HepG2 (cell line): ENCODE data around the gene RREB1. TPM values are rescaled to one million over a fixed set of nuclear protein-coding genes. Genes with fewer than 3 reads are reported as not detected.

ENCODE experiments used
- ARNT2 ChIP-seq: sonication (generic); formaldehyde crosslinking; IDR thresholded peaks from 2 replicates; pipeline ENCODE4 v1.8.0; 2022; ENCODE audit warnings: mild to moderate bottlenecking, low read depth, missing genetic modification reagents, moderate library complexity
- BRF2 ChIP-seq: sonication (generic); formaldehyde crosslinking; IDR thresholded peaks from 2 replicates; pipeline ENCODE4 v1.8.1; 2022; ENCODE audit warnings: mild to moderate bottlenecking, missing genetic modification reagents
- LBX2 ChIP-seq: sonication (generic); formaldehyde crosslinking; IDR thresholded peaks from 2 replicates; pipeline ENCODE4 v1.5.0; 2020; ENCODE audit warnings: missing genetic modification reagents, mild to moderate bottlenecking, borderline replicate concordance
- RXRB ChIP-seq: IDR thresholded peaks from 2 replicates; pipeline ENCODE4 v1.6.1; 2016; ENCODE audit warnings: borderline replicate concordance, missing genetic modification reagents, missing compliant biosample characterization
- TEAD3 ChIP-seq: optimal IDR thresholded peaks from 2 replicates; pipeline ENCODE3; 2016; ENCODE audit warnings: borderline replicate concordance
- ZBTB38 ChIP-seq: sonication (generic); formaldehyde crosslinking; IDR thresholded peaks from 2 replicates; pipeline ENCODE4 v1.5.1; 2020; ENCODE audit warnings: mild to moderate bottlenecking, missing genetic modification reagents
- ZEB1 ChIP-seq: IDR thresholded peaks from 2 replicates; pipeline ENCODE4 v1.6.1; 2012; ENCODE audit warnings: mild to moderate bottlenecking, low read depth, inconsistent platforms; ENCODE audit not compliant: insufficient replicate concordance
- ZKSCAN1 ChIP-seq: fragments of 150-350 bp; IDR thresholded peaks from 2 replicates; pipeline ENCODE4 v1.6.1; 2014; ENCODE audit warnings: low read length
- ZNF503 ChIP-seq: sonication (generic); formaldehyde crosslinking; IDR thresholded peaks from 2 replicates; pipeline ENCODE4 v1.4.0; 2020; ENCODE audit warnings: missing genetic modification reagents
- ZNF781 ChIP-seq: sonication (generic); formaldehyde crosslinking; IDR thresholded peaks from 2 replicates; pipeline ENCODE4 v1.5.1; 2020; ENCODE audit warnings: borderline replicate concordance, mild to moderate bottlenecking, missing genetic modification reagents; ENCODE audit errors: not compliant biosample characterization
- ZNF788 ChIP-seq: sonication (generic); formaldehyde crosslinking; IDR thresholded peaks from 2 replicates; pipeline ENCODE4 v1.5.0; 2020; ENCODE audit warnings: mild to moderate bottlenecking, missing genetic modification reagents, borderline replicate concordance
- polyA plus RNA-seq, 8 experiments: library from polyadenylated mRNA; depleted of rRNA in 3 of 8; stranded (reverse) in 7 of 8; unstranded in 1 of 8; fragments of >200 nt; fragmentation: Illumina TruSeq in 4 of 8; extraction: Trizol in 4 of 8; gene quantifications; 2 replicates each; pipeline versions ENCODE4 v1.2.1 to v1.2.3, GENCODE V29; 2011 to 2016; ENCODE audit warnings: low read depth in 4 of 8, missing spikeins in 1 of 8, mixed read lengths in 1 of 8; ENCODE audit not compliant: insufficient read depth in 1 of 8
- total RNA-seq, 5 experiments: library from RNA; depleted of rRNA; stranded (reverse); fragments of >200 nt; fragmentation: Illumina TruSeq; extraction: Trizol; gene quantifications; 2 replicates each; pipeline ENCODE4 v1.2.3, GENCODE V29; 2016; ENCODE audit warnings: low read depth in 1 of 5
- TF ChIP-seq, protein P1 (sequence below): sonication (generic); formaldehyde crosslinking; IDR thresholded peaks from 2 replicates; pipeline ENCODE4 v1.8.0; 2022; ENCODE audit warnings: missing genetic modification reagents, mild to moderate bottlenecking, inconsistent platforms, borderline replicate concordance
- TF ChIP-seq, protein P2 (sequence below): sonication (generic); formaldehyde crosslinking; conservative IDR thresholded peaks from 2 replicates; pipeline ENCODE4 v1.8.1; 2023; ENCODE audit warnings: missing genetic modification reagents

RREB1 gene
- total and polyA plus RNA-seq, 2 of the 13 experiments (the other 11 are each of a cell fraction or from before 2014, with no cell fraction given): 6.1 to 23.2 TPM

DNA sequence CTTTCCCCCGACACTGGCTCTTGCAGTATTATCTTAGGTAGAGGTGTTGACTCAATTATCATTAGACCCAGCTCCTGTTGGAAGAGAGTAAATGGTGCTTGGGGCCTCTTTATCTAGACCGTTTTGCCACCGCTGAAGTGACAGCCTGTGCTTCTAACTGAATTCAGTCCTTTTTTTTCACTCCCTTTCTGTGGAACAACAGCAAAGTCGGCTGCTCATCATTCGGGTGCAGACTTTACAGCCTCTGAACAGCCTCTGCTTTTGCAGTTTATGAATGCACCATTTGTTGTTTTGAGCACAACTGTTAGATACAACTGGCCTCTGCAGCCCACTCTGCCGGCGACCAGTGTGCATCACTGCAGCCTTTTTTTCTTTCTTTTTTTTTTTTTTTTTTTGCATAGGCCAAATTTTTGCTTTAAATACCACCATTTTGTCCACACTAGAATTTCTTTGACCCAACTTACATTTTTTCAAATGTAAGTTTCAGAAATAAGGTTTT, 35.8 kb downstream of the RREB1 start (continued):
- no peak for TF ChIP-seq ZNF503
- peak; percentile 81 for TF ChIP-seq ZBTB38 (CRISPR knock-in tag)
- peak; percentile 17; the same call in 1 of the 2 replicates for TF ChIP-seq RXRB (CRISPR knock-in tag)
- no peak for TF ChIP-seq BRF2
- no peak for TF ChIP-seq LBX2
- 0 out of 2 replicates have a peak, but pooled peaks have one; percentile 12 for TF ChIP-seq ZNF788
- TF ChIP-seq ZKSCAN1: no peak
- TF ChIP-seq TEAD3 (CRISPR knock-in tag): no peak
- no peak for TF ChIP-seq ZEB1
- TF ChIP-seq, protein P1, sequence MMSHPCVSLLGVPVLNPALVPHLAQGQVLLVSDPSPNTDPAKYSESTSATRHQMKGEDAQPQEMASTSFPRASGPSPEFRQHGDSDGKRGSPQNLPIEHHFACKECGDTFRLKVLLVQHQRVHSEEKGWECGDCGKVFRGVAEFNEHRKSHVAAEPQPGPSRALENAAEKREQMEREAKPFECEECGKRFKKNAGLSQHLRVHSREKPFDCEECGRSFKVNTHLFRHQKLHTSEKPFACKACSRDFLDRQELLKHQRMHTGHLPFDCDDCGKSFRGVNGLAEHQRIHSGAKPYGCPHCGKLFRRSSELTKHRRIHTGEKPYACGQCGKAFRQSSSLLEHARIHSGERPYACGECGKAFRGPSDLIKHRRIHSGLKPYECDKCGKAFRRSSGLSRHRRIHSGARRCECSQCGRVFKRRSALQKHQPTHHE (CRISPR knock-in tag): no peak
- TF ChIP-seq ZNF781 (CRISPR knock-in tag): no peak
- TF ChIP-seq, protein P2, sequence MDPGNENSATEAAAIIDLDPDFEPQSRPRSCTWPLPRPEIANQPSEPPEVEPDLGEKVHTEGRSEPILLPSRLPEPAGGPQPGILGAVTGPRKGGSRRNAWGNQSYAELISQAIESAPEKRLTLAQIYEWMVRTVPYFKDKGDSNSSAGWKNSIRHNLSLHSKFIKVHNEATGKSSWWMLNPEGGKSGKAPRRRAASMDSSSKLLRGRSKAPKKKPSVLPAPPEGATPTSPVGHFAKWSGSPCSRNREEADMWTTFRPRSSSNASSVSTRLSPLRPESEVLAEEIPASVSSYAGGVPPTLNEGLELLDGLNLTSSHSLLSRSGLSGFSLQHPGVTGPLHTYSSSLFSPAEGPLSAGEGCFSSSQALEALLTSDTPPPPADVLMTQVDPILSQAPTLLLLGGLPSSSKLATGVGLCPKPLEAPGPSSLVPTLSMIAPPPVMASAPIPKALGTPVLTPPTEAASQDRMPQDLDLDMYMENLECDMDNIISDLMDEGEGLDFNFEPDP (CRISPR knock-in tag): peak; percentile 86; the same call in 1 of the 2 replicates
- no peak for TF ChIP-seq ARNT2 (CRISPR knock-in tag)
